ENCODE results near the gene BCAS1.
"Not testable (repeated sequence)": the region's sequence is repeated elsewhere in the genome, so short reads cannot be mapped to it uniquely, and the experiment has no call there.

BCAS1 gene

DNA sequence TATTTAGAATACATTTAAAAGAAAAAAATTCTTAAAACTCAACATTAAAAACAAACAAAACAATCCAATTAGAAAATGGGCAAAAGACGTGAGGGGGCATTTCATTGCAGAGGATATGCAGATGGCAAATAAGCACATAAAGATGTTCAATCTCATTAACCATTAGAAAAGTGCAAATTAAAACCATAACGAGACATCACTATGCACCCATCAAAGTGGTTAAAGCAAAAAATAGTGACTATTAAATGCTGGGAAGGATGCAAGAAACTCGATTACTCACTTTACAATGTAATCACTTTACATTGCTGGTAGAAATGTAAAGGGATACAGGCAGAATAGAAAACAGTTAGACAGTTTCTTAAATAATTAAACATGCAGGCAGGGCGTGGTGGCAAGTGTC lies 59.0 kb downstream of the BCAS1 start:
- H3K27ac ChIP-seq (ENCODE audit: low read depth, low read length, poor library complexity, severe bottlenecking) = no peak overlapping the region
- H3K9ac ChIP-seq (ENCODE audit: low read length) = no peak overlapping the region
- no peak overlapping the region for H3K4me2 ChIP-seq (ENCODE audit: low read length)
- H3K79me2 ChIP-seq (ENCODE audit: insufficient read depth, low read length) = no peaks in the 10 kb centered on the region
- H3K27me3 ChIP-seq (ENCODE audit: insufficient read depth, low read length) = no peaks in the 10 kb centered on the region
- no peaks in the 10 kb centered on the region for H3K9me3 ChIP-seq (ENCODE audit: low read length)
- H3F3A ChIP-seq (ENCODE audit: insufficient read depth, low read length) = no peaks in the 10 kb centered on the region
- H2AFZ ChIP-seq (ENCODE audit: low read length) = no peak overlapping the region
- TF ChIP-seq EZH2 (IDR thresholded peaks at IDR 0.05; ENCODE audit: borderline replicate concordance, low read length) = no peak
- TF ChIP-seq, protein P1, sequence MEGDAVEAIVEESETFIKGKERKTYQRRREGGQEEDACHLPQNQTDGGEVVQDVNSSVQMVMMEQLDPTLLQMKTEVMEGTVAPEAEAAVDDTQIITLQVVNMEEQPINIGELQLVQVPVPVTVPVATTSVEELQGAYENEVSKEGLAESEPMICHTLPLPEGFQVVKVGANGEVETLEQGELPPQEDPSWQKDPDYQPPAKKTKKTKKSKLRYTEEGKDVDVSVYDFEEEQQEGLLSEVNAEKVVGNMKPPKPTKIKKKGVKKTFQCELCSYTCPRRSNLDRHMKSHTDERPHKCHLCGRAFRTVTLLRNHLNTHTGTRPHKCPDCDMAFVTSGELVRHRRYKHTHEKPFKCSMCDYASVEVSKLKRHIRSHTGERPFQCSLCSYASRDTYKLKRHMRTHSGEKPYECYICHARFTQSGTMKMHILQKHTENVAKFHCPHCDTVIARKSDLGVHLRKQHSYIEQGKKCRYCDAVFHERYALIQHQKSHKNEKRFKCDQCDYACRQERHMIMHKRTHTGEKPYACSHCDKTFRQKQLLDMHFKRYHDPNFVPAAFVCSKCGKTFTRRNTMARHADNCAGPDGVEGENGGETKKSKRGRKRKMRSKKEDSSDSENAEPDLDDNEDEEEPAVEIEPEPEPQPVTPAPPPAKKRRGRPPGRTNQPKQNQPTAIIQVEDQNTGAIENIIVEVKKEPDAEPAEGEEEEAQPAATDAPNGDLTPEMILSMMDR (IDR thresholded peaks at IDR 0.05; ENCODE audit: low read length) = no peak
- no peak overlapping the region for H3K4me3 ChIP-seq (ENCODE audit: low read depth, low read length, poor library complexity, severe bottlenecking)
- H3K4me1 ChIP-seq (ENCODE audit: insufficient read depth, low read length, severe bottlenecking) = no peaks in the 10 kb centered on the region
- H4K20me1 ChIP-seq (ENCODE audit: insufficient read depth, low read length) = no peaks in the 10 kb centered on the region
- no peaks in the 10 kb centered on the region for H3K9me2 ChIP-seq (ENCODE audit: low read depth, low read length)
- H3K36me3 ChIP-seq (ENCODE audit: insufficient read depth, low read length) = no peaks in the 10 kb centered on the region

DNA sequence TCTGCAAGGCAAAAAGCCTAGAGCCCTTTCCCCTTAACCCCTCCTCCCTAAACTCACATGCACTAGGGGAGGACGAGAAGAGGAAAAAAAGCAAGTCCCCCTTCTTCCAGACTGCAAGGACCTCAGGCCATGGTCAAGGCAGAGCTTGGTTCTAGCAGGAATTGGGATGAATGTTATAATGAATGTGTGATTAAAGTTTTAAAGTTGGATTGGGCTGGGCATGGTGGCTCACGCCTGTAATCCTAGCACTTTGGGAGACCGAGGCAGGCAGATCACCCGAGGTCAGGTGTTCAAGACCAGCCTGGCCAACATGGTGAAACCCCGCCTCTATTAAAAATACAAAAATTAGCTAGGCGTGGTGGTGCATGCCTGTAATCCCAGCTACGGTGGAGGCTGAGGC lies 64.2 kb downstream of the BCAS1 start:
- H3K9me2 ChIP-seq (ENCODE audit: low read depth, low read length); H3K9me3 ChIP-seq (ENCODE audit: low read length); H3K4me3 ChIP-seq (ENCODE audit: low read depth, low read length, poor library complexity, severe bottlenecking); H3F3A ChIP-seq (ENCODE audit: insufficient read depth, low read length); H3K79me2 ChIP-seq (ENCODE audit: insufficient read depth, low read length); H3K36me3 ChIP-seq (ENCODE audit: insufficient read depth, low read length); H3K27ac ChIP-seq (ENCODE audit: low read depth, low read length, poor library complexity, severe bottlenecking); H4K20me1 ChIP-seq (ENCODE audit: insufficient read depth, low read length); H3K27me3 ChIP-seq (ENCODE audit: insufficient read depth, low read length); H2AFZ ChIP-seq (ENCODE audit: low read length); H3K4me2 ChIP-seq (ENCODE audit: low read length); H3K9ac ChIP-seq (ENCODE audit: low read length); H3K4me1 ChIP-seq (ENCODE audit: insufficient read depth, low read length, severe bottlenecking): not testable (repeated sequence)

DNA sequence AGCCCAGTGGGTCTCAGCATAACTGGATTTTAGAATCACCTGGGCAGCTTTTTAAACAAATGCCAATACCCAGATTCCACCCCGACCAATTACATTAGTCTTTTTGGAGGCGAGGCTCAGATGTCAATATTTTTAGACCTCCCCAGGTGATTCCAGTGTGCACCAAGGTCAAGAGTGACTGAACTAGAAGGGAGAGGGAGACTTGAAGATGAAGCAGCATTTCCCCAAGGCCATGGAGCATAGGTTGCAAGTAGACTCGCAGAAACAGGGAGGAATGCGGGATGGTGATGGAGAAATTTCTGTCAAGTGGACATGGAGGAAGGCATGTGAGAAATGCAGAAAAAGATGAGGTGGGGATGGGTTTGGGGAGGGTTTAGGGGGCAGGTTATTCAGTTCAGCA lies 64.9 kb downstream of the BCAS1 start:
- no peak overlapping the region for H3K4me2 ChIP-seq (ENCODE audit: low read length)

DNA sequence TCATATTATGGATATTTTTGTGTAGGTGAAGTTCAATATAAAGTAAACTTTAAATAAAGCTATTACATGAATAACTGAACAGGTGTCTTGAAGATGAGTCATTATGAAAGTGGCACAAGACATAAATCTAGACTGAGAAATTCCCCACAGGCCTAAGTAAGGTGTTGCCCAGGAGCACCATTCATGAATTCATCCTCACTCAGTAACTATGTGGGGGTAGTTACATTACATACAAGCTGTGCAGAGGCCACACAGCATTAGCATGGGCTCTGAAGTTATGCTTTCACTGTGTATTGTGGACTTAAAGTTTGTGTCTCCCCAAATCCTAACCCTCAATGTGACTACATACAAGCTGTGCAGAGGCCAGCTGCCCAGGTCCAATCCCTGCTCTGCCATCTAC lies 65.9 kb downstream of the BCAS1 start:
- Histone ChIP-seq H3K36me3 (ENCODE audit: insufficient read depth, low read length) (no peaks in the 10 kb centered on the region; the same call in 1 of the 2 replicates), H3F3A (ENCODE audit: insufficient read depth, low read length) (no peaks in the 10 kb centered on the region), H4K20me1 (ENCODE audit: insufficient read depth, low read length) (no peaks in the 10 kb centered on the region), H3K9me3 (ENCODE audit: low read length) (no peaks in the 10 kb centered on the region; the same call in 1 of the 2 replicates), H3K79me2 (ENCODE audit: insufficient read depth, low read length) (no peaks in the 10 kb centered on the region), H3K27me3 (ENCODE audit: insufficient read depth, low read length) (no peaks in the 10 kb centered on the region), H3K4me1 (ENCODE audit: insufficient read depth, low read length, severe bottlenecking) (no peaks in the 10 kb centered on the region), H3K9me2 (ENCODE audit: low read depth, low read length) (no peaks in the 10 kb centered on the region), H3K4me2 (ENCODE audit: low read length) (no peak overlapping the region), H3K4me3 (ENCODE audit: low read depth, low read length, poor library complexity, severe bottlenecking) (no peak overlapping the region), H2AFZ (ENCODE audit: low read length) (no peak overlapping the region), H3K27ac (ENCODE audit: low read depth, low read length, poor library complexity, severe bottlenecking) (no peak overlapping the region), H3K9ac (ENCODE audit: low read length) (no peak overlapping the region)
- TF ChIP-seq, protein P1 (IDR thresholded peaks at IDR 0.05; ENCODE audit: low read length) = no peak
- no peak for TF ChIP-seq EZH2 (IDR thresholded peaks at IDR 0.05; ENCODE audit: borderline replicate concordance, low read length)

More for the DNA sequence above, 64.9 kb downstream of the BCAS1 start:
- Histone ChIP-seq H3K79me2 (ENCODE audit: insufficient read depth, low read length) (no peaks in the 10 kb centered on the region), H3K9ac (ENCODE audit: low read length) (no peak overlapping the region), H3K9me3 (ENCODE audit: low read length) (no peaks in the 10 kb centered on the region; the same call in 1 of the 2 replicates), H3K27ac (ENCODE audit: low read depth, low read length, poor library complexity, severe bottlenecking) (no peak overlapping the region), H3K9me2 (ENCODE audit: low read depth, low read length) (no peaks in the 10 kb centered on the region), H4K20me1 (ENCODE audit: insufficient read depth, low read length) (no peaks in the 10 kb centered on the region), H3K27me3 (ENCODE audit: insufficient read depth, low read length) (no peaks in the 10 kb centered on the region), H3K36me3 (ENCODE audit: insufficient read depth, low read length) (no peaks in the 10 kb centered on the region; the same call in 1 of the 2 replicates), H3F3A (ENCODE audit: insufficient read depth, low read length) (no peaks in the 10 kb centered on the region), H3K4me1 (ENCODE audit: insufficient read depth, low read length, severe bottlenecking) (no peaks in the 10 kb centered on the region), H2AFZ (ENCODE audit: low read length) (no peak overlapping the region), H3K4me3 (ENCODE audit: low read depth, low read length, poor library complexity, severe bottlenecking) (no peak overlapping the region)
- TF ChIP-seq, protein P1 (IDR thresholded peaks at IDR 0.05; ENCODE audit: low read length) = no peak
- no peak for TF ChIP-seq EZH2 (IDR thresholded peaks at IDR 0.05; ENCODE audit: borderline replicate concordance, low read length)
